Breast epithelium (tissue), 3 donors: ENCODE results near the gene PRODH2.
"Not testable (repeated sequence)": the region's sequence is repeated elsewhere in the genome, so short reads cannot be mapped to it uniquely, and the experiment has no call there.

Experiments used
- CTCF ChIP-seq, 3 donors: fragments of 450-650 bp; IDR thresholded peaks; one replicate each; pipeline ENCODE4 v1.5.1; 2016 to 2017; ENCODE audit warnings: antibody characterized with exemption in 3 of 3, mild to moderate bottlenecking in 3 of 3, moderate library complexity in 3 of 3
- POLR2A ChIP-seq: fragments of 450-650 bp; IDR thresholded peaks from one replicate; pipeline ENCODE4 v1.6.1; 2016; ENCODE audit warnings: antibody characterized with exemption, mild to moderate bottlenecking, moderate library complexity

GRCh38 chr19:35772362-35772761, 40.3 kb downstream of the PRODH2 start:
- not testable (repeated sequence) for TF ChIP-seq POLR2A; CTCF (IDR thresholded peaks at IDR 0.05)
